T-helper 17 cell (primary cell): ENCODE results near the gene ST6GAL1. TPM values are rescaled to one million over a fixed set of nuclear protein-coding genes. Genes with fewer than 3 reads are reported as not detected.
A peak's percentile ranks its signal among the peaks of the same experiment; 100 is the strongest.
"Not testable (repeated sequence)": the region's sequence is repeated elsewhere in the genome, so short reads cannot be mapped to it uniquely, and the experiment has no call there.

Experiments used
- ATAC-seq: fragments of 150-1000 bp; cut with Tn5 transposase; 2 replicates; pipeline ENCODE4 v1.10.0; 2021; ENCODE audit warnings: mild to moderate bottlenecking, moderate library complexity
- DNase-seq, 3 donors: peaks; one replicate each; pipeline versions ENCODE4 v3.0.0 to v3.0.0-alpha.2; 2020 to 2021
- H3K9me3 ChIP-seq: one replicate; pipeline ENCODE4 v1.7.0; 2013; ENCODE audit warnings: low read length, mild to moderate bottlenecking; ENCODE audit not compliant: control insufficient read depth, poor library complexity, severe bottlenecking
- H3K27ac Mint-ChIP-seq: one replicate; pipeline ENCODE4 v1.8.0; 2022; ENCODE audit warnings: mild to moderate bottlenecking, moderate library complexity, mixed read lengths
- H3K27me3 Mint-ChIP-seq: one replicate; pipeline ENCODE4 v1.8.0; 2022; ENCODE audit warnings: mixed read lengths
- H3K36me3 Mint-ChIP-seq: one replicate; pipeline ENCODE4 v1.8.0; 2022; ENCODE audit warnings: low read depth, mixed read lengths
- H3K4me1 Mint-ChIP-seq: one replicate; pipeline ENCODE4 v1.8.0; 2022; ENCODE audit warnings: mild to moderate bottlenecking, mixed read lengths
- H3K4me3 Mint-ChIP-seq: one replicate; pipeline ENCODE4 v1.8.0; 2022; ENCODE audit warnings: mild to moderate bottlenecking, moderate library complexity, mixed read lengths
- total RNA-seq, 4 donors: library from RNA in 2 of 4; stranded (reverse) in 2 of 4; gene quantifications; one replicate each; pipeline ENCODE4 v1.2.3 and lab custom pipeline; 2022 to 2026

The ST6GAL1 gene
- total RNA-seq, 2 donors from 2014 or later = 109 to 134 TPM

DNA sequence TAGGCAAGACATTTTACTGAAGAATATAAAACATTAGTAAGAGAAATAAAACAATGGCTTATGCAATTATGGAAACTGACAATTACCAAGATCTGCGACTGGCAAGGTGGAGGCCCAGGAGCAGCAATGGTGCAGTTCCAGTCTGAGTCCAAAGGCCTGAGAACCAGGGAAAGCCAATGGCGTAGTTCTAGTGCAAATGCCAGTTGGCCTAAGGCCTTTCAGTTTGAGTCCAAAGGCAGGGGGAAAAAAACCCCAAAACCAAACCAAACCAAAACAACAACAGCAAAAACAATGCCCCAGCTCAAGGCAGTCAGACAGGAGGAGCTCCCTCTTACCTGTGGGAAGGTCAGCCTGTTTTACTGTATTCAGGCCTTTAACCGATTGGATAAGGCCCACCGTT is 72.6 kb downstream of the ST6GAL1 start:
- ATAC-seq = no peak
- Mint-ChIP-seq H3K27me3 (no peaks in the 10 kb centered on the region), H3K36me3 (peaks cover 5% of the 10 kb centered on the region), H3K27ac (peak overlapping the region; percentile 54), H3K4me3 (no peak overlapping the region), H3K4me1 (peaks cover 48% of the 10 kb centered on the region)
- DNase-seq = no peak
- no peaks in the 10 kb centered on the region for H3K9me3 ChIP-seq

DNA sequence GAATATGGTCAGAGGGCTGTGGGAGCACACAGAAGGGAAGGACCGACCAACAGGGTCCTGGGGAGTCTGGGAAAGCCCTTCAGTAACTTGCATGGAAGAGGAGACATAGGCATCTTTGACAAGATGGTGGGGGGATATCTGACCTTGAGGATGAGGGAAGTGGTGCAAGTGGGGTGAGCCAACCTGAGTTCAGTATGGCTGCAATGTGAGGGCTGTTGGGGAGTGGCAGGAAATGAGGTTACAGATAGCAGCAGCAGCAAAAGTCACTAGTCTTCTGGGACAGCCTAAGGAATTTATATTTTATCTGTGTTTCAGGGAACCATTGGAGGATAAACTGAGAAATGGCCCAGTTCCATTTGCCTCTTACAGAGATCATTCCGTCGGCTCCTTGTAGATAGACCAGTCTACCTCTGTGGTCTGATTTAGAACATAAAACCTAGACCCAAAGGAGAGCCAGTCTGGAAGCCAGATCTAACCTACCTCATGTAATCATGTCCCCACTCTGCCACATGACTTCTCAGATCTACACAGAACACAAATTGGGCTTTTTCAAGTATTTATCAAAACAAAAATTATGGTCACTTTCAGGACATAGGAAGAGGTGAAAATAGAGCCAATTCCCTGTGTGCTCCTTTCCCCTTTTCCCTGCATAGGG is 75.6 kb downstream of the ST6GAL1 start:
- H3K36me3 Mint-ChIP-seq = peaks cover 9% of the 10 kb centered on the region

DNA sequence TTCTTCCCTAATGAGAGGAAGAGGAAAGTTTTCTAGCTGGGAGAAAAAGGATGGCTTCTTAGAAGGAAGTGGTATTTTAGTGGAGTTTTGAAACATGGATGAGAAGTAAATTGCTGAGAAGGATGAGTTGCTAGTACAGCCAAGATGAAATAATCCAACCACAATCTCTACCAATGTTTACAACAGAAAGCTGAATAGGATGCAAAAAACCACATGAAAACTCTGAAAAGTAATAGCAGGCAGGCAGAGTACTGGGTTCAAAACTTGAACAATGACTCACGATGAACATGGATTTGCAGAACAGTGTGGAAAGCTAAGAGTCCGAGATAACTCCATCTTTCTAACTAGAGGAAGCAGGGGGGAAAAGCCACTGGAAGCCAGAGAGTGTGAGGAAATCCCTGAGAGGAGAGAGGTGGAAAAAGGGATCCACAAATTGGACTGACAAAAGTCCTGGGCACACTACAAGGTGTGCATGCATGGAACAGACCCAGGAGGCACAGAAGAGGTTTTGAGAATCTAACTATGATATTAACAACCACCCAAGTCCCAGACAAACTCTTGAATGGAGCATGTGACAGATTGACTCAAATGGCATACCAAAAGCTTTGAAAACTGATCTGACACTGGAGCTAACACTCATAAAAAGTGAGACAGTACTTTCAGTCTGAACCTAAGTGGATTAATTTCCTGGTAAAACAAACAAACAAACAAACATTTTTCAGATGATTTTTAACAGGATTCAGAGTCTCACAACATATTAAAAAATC is 76.7 kb downstream of the ST6GAL1 start:
- Mint-ChIP-seq H3K36me3 (peaks cover 9% of the 10 kb centered on the region), H3K27ac (peak overlapping the region; percentile 54), H3K4me1 (peaks cover 33% of the 10 kb centered on the region), H3K27me3 (no peaks in the 10 kb centered on the region), H3K4me3 (peak overlapping the region; percentile 77)
- DNase-seq = no peak
- no peaks in the 10 kb centered on the region for H3K9me3 ChIP-seq
- ATAC-seq = peak; percentile 76

More for the DNA sequence above, 75.6 kb downstream of the ST6GAL1 start:
- Mint-ChIP-seq H3K4me3 (peak overlapping the region; percentile 13), H3K4me1 (peaks cover 35% of the 10 kb centered on the region), H3K27me3 (no peaks in the 10 kb centered on the region), H3K27ac (peak overlapping the region; percentile 54)
- H3K9me3 ChIP-seq = no peaks in the 10 kb centered on the region
- ATAC-seq (peak; percentile 73), DNase-seq (no peak)

DNA sequence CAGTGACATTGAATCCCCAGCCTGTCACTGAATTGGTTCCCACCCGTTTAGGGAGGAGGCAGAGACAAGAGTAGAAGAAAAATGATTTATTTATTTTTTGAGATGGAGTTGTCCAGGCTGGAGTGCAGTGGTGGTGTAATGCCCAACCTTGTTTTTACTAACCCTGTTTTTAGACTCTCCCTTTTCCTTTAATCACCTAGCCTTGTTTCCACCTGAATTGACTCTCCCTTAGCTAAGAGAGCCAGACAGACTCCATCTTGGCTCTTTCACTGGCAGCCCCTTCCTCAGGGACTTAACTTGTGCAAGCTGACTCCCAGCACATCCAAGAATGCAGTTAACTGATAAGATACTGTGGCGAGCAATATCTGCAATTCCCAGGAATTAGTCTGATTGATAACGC is 80.1 kb downstream of the ST6GAL1 start:
- DNase-seq, H3K27me3 Mint-ChIP-seq, H3K36me3 Mint-ChIP-seq, H3K9me3 ChIP-seq, H3K4me3 Mint-ChIP-seq, ATAC-seq: not testable (repeated sequence)
- peaks cover 35% of the 10 kb centered on the region for H3K4me1 Mint-ChIP-seq
- peak overlapping the region; percentile 59 for H3K27ac Mint-ChIP-seq

DNA sequence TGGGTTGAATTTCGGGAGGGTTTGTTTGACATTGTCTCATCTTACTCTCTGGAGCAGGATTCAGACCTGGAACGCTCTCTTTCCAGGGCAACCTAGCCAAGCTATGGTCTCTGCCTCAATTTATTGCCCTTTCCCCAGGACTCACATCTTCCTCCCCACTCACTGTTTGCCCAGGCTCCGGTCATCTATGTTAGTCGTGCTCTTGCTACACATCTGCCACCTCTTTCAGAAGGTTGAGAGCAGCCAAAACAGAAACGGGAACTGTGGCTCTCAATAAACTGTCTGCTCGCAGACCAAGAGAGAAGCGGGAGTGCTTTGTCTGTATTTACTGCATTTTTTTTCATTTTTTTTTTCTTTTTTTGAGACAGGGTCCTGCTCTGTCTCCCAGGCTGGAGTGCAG is 81.6 kb downstream of the ST6GAL1 start:
- Mint-ChIP-seq H3K27me3 (no peaks in the 10 kb centered on the region), H3K4me1 (peaks cover 34% of the 10 kb centered on the region), H3K36me3 (peaks cover 11% of the 10 kb centered on the region), H3K4me3 (peak overlapping the region; percentile 69), H3K27ac (peak overlapping the region; percentile 89)
- DNase-seq (no peak), ATAC-seq (no peak)
- no peaks in the 10 kb centered on the region for H3K9me3 ChIP-seq

DNA sequence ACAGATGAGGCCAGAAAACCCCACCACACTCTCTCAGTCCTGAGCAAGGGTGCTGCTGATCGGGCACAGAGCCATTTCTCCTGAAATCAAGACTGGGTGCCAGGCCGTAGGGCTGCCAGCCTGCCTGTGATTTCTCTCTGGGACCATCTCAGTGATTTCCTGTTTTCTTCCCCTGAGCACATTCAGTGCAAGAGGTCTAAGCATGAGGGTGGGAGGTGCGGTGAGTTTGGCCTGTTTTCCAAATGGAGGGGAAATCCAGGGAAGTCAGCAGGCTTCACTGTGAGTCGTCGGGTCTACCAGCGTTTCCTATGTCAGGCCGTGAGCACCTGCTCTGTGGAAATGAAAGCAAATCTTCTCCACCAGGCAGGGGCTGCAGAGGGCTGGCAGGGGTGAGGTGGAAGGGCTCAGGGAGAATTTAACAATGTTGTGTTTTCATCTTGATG is 82.3 kb downstream of the ST6GAL1 start:
- peaks cover 28% of the 10 kb centered on the region for H3K4me1 Mint-ChIP-seq
- peaks cover 10% of the 10 kb centered on the region for H3K36me3 Mint-ChIP-seq
- DNase-seq (peak in 1 of 3 donors; percentile 24), ATAC-seq (peak; percentile 79)
- no peaks in the 10 kb centered on the region for H3K27me3 Mint-ChIP-seq
- peak overlapping the region; percentile 89 for H3K27ac Mint-ChIP-seq
- H3K9me3 ChIP-seq = no peaks in the 10 kb centered on the region
- peak overlapping the region; percentile 69 for H3K4me3 Mint-ChIP-seq

DNA sequence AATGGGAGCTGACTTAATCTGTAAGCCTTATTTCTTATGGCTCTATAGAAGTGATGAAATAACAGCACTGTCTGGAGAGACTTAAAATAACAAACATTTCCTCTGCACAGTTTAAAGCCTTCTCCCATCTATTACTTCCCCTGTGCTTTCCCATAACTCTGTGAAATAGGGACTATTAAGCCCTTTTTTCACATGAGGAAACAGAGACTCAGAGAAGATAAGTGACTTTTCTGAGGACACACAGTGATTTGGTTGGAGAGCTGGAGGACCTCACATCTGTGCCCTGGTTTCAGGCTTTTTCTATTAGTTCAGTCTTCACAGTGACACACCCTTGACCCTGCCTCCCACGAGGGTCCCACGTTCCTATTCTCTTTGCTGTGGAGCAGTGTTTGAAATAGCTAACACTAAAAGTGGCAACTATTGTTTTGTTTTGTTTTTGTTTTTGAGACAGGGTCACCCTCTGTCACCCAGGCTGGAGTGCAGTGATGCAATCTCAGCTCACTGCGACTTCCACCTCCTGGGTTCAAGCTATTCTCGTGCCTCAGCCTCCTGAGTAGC is 82.9 kb downstream of the ST6GAL1 start:
- Mint-ChIP-seq H3K27me3 (no peaks in the 10 kb centered on the region), H3K27ac (peak overlapping the region; percentile 89), H3K4me1 (peaks cover 28% of the 10 kb centered on the region), H3K4me3 (peak overlapping the region; percentile 69), H3K36me3 (peaks cover 6% of the 10 kb centered on the region)
- H3K9me3 ChIP-seq = no peaks in the 10 kb centered on the region
- DNase-seq = no peak
- ATAC-seq = no peak

DNA sequence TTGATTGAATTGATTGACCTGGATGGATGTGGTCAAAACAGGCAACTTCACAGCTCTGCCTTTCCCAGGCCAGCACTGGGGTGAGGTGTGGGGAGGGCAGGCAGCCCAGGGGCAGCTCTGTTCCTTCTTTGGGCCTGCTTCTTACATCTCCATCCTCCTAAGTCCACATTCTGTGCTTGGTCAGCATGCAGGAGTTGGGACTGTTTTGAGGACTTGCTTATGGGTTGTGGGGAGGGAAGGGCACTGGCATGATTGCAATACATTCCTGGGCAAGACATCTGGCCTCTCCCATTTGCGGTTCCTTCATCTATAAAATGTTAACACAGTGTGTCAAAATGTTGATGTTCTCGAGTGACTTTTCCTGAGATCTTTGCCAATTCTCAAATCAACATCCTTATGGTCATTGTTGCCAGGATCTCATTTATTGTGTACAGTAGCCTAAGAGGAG is 84.1 kb downstream of the ST6GAL1 start:
- H3K9me3 ChIP-seq = no peaks in the 10 kb centered on the region
- Mint-ChIP-seq H3K36me3 (peaks cover 5% of the 10 kb centered on the region), H3K4me3 (no peak overlapping the region), H3K27ac (peak overlapping the region; percentile 89), H3K27me3 (no peaks in the 10 kb centered on the region), H3K4me1 (peaks cover 35% of the 10 kb centered on the region)
- no peak for ATAC-seq
- DNase-seq = no peak

DNA sequence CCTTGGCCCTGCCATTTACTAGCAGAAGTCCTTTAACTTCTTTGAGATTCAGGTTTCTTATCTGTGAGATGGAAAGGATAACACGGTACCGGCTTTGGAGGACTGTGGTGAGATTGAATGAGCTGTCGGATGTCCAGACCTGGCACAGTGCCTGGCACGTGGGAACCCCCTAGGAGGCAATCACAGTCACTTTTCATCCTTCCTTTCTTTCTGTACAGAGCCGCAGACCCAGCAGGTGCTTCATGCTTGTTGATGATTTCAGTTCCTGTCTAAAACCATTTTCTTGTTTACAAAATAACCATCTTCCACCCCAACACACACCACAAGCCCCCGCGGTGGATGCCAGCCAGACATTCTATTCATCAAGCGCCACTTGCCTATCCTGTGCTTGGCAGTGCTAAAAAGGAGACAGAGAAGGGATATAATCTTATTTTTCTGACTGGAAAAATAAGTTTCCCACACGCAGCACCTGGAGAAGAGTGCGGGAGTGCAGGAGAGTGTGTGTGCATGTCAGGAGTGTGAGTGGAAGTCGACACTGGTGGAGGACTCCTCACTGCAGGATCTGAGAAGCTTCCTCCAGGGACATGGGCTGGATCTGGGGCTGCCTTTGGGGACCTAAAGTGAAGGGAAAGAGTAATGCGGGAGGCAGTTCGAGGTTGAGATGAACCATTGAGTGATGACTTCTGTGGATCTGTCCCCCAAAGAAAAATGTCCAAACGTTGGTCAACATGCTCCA is 85.7 kb downstream of the ST6GAL1 start:
- Mint-ChIP-seq H3K27ac (peak overlapping the region; percentile 89), H3K36me3 (peaks cover 5% of the 10 kb centered on the region), H3K4me1 (peaks cover 46% of the 10 kb centered on the region), H3K4me3 (peak overlapping the region; percentile 61), H3K27me3 (no peaks in the 10 kb centered on the region)
- no peak for DNase-seq
- H3K9me3 ChIP-seq = no peaks in the 10 kb centered on the region
- peak; percentile 55 for ATAC-seq

DNA sequence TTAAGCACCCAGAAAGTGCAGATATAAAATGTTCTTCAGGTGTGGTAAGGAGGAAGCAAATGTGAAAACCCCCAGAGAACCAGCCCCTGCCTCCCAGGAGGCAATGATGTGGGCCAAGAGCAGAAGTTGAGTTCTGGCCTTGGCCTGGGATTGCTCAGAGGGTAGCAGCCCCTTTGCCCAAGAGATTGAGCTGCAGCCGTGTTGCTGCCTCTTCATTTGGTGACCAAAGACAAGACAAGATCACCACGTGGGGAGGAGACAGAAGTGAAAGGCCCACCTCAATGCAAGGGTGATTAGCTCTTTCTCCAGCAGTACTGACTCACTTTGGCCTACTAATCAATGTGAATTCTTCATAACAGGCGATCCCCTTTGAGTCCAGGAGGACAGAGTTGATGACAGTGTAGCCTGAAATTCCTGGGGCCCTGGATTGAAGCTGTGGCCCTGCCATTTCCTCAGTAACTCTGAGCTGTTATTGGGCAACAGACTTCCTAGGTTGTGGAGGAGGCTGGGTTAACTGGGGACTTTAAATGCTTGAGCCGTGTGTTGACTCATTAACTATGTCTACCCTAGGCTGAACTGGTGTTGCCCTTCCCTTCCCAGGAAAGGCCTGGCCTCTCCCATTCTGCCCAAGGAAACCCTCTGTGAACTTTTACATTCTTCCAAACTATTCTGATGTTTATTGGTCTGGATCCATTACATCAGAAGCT is 86.5 kb downstream of the ST6GAL1 start:
- H3K9me3 ChIP-seq = no peaks in the 10 kb centered on the region
- peak overlapping the region; percentile 89 for H3K27ac Mint-ChIP-seq
- H3K36me3 Mint-ChIP-seq = peaks cover 5% of the 10 kb centered on the region
- no peaks in the 10 kb centered on the region for H3K27me3 Mint-ChIP-seq
- peaks cover 46% of the 10 kb centered on the region for H3K4me1 Mint-ChIP-seq
- H3K4me3 Mint-ChIP-seq = no peak overlapping the region
- DNase-seq (no peak), ATAC-seq (peak; percentile 19)

DNA sequence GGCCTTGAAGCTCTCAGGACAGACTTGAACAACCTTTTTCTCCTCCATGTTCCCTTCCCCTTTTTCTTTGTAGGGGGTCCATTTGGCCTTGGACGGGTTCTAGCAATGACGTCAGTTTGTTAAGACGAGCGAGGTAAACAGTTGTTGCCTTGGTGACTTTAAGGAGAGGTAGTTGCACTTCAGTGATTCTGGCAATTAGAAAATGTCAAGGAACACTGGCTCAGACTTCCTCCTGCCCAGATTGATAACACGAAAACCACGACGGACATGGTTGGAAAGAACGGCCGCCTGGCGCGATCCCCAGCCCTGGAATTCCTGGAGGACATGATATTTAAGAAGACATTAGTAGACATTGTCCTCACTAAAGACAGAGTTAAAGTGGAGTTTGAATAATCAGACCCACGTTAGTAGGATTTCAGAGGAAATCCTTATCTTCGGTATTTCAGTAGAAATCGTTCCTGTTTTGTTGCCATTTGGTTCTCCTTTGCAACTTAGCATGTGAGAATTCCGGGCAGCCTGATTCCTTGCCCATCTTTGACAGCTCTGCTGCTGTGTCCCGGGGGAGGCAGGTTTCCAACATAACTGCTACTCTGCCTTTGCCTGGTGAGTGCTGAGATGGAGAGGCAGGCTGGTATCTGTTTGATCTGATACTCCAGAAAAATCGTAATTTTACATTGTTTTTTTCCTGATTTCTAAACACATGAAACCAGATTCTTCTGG is 87.3 kb downstream of the ST6GAL1 start:
- peaks cover 5% of the 10 kb centered on the region for H3K36me3 Mint-ChIP-seq

DNA sequence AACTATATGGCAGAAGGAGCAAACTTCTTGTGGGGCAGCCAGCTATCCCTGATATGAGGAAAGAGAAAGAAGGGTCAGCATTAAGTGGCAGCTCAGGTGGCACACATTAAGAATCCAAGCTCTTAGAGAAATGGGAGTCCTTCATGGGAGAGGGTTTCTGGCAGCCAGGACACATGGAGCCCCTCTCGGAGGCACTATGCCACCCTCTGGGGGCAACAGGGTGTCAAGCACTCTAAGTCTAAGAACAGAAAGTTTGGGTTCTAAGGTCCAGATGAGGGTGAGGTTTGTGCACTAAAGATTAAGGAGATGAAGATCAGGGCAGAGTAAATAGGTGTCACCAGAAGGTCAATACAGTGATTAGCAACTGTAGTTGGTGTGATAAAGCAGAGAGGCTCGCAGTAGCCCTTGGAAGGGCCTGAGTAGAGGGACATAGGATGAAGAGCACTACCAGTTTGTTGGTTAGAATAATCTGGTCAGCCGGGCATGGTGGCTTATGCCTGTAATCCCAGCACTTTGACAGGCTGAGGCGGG is 89.3 kb downstream of the ST6GAL1 start:
- peak overlapping the region; percentile 92 for H3K27ac Mint-ChIP-seq
- DNase-seq (no peak), ATAC-seq (no peak)
- no peaks in the 10 kb centered on the region for H3K9me3 ChIP-seq
- peaks cover 41% of the 10 kb centered on the region for H3K4me1 Mint-ChIP-seq
- peak overlapping the region; percentile 4 for H3K4me3 Mint-ChIP-seq
- no peaks in the 10 kb centered on the region for H3K27me3 Mint-ChIP-seq
- peaks cover 5% of the 10 kb centered on the region for H3K36me3 Mint-ChIP-seq

More for the DNA sequence above, 87.3 kb downstream of the ST6GAL1 start:
- peaks cover 44% of the 10 kb centered on the region for H3K4me1 Mint-ChIP-seq
- H3K27me3 Mint-ChIP-seq = no peaks in the 10 kb centered on the region
- H3K9me3 ChIP-seq = no peaks in the 10 kb centered on the region
- no peak overlapping the region for H3K4me3 Mint-ChIP-seq
- no peak for ATAC-seq
- peak overlapping the region; percentile 92 for H3K27ac Mint-ChIP-seq
- DNase-seq = no peak
